Fibroblast of skin of scalp (primary cell): ENCODE measurements around the gene SCGB3A1. TPM values are rescaled to one million over a fixed set of nuclear protein-coding genes. Genes with fewer than 3 reads are reported as not detected.

Experiments
- DNase-seq: peaks from one replicate; pipeline ENCODE4 v3.0.0-alpha.2; 2013
- polyA plus RNA-seq, 2 experiments: library from polyadenylated mRNA; unstranded; fragments of 120-200 nt; gene quantifications; one replicate each; pipeline ENCODE4 v1.2.1, GENCODE V29; 2013; ENCODE audit not compliant: insufficient read length in 2 of 2

The SCGB3A1 gene
- not detected for polyA plus RNA-seq (2013, experiment 1 of 2; ENCODE audit: insufficient read length)
- not detected for polyA plus RNA-seq (2013, experiment 2 of 2; ENCODE audit: insufficient read length)

- no peak for DNase-seq
Observed at GRCh38 chr5:180591311-180591887, at the start of gene SCGB3A1. Gene SCGB3A1 (minus strand): TSS chr5:180591499. CDS start chr5:180591462, 37 bp downstream.

- DNase-seq = no peak
Observed at GRCh38 chr5:180640611-180640860, 49.2 kb upstream of the SCGB3A1 start.

GRCh38 chr5:180639741-180640610 is 48.7 kb upstream of the SCGB3A1 start:
- DNase-seq = no peak

GRCh38 chr5:180639287-180639686 is 48.0 kb upstream of the SCGB3A1 start:
- DNase-seq = no peak

GRCh38 chr5:180637962-180638680 is 46.8 kb upstream of the SCGB3A1 start:
- DNase-seq = no peak

GRCh38 chr5:180636403-180637075 is 45.2 kb upstream of the SCGB3A1 start:
- DNase-seq = peak; percentile 12

- no peak for DNase-seq
Observed at GRCh38 chr5:180636016-180636402, 44.7 kb upstream of the SCGB3A1 start.

- DNase-seq = no peak
Observed at GRCh38 chr5:180633283-180634177, 42.2 kb upstream of the SCGB3A1 start.

GRCh38 chr5:180632768-180633167 is 41.5 kb upstream of the SCGB3A1 start:
- no peak for DNase-seq

GRCh38 chr5:180631549-180632383 is 40.5 kb upstream of the SCGB3A1 start:
- DNase-seq = no peak

- no peak for DNase-seq
Observed at GRCh38 chr5:180630426-180630825, 39.1 kb upstream of the SCGB3A1 start.

- DNase-seq = no peak
Observed at GRCh38 chr5:180629831-180630382, 38.6 kb upstream of the SCGB3A1 start.

- DNase-seq = no peak
Observed at GRCh38 chr5:180628827-180629750, 37.8 kb upstream of the SCGB3A1 start.

- no peak for DNase-seq
Observed at GRCh38 chr5:180628211-180628610, 36.9 kb upstream of the SCGB3A1 start.

- DNase-seq = no peak
Observed at GRCh38 chr5:180627386-180628120, 36.3 kb upstream of the SCGB3A1 start.

GRCh38 chr5:180626661-180627385 is 35.5 kb upstream of the SCGB3A1 start:
- DNase-seq = no peak

- DNase-seq = no peak
Observed at GRCh38 chr5:180625791-180626660, 34.7 kb upstream of the SCGB3A1 start.
